WTC11 (cell line): ENCODE results near the gene AP1S1. TPM values are rescaled to one million over a fixed set of nuclear protein-coding genes. Genes with fewer than 3 reads are reported as not detected.

Experiments
- ARID4B ChIP-seq: sonication (generic); formaldehyde crosslinking; IDR thresholded peaks from 2 replicates; pipeline ENCODE4 v1.8.0; 2023; ENCODE audit warnings: missing genetic modification reagents, mild to moderate bottlenecking, borderline replicate concordance
- ATF1 ChIP-seq: sonication (generic); formaldehyde crosslinking; IDR thresholded peaks from 2 replicates; pipeline ENCODE4 v1.8.1; 2023; ENCODE audit warnings: mild to moderate bottlenecking, moderate library complexity, missing genetic modification reagents
- CREM ChIP-seq: sonication (generic); formaldehyde crosslinking; IDR thresholded peaks from 2 replicates; pipeline ENCODE4 v1.8.1; 2022; ENCODE audit warnings: mild to moderate bottlenecking, missing genetic modification reagents, moderate library complexity
- ELF4 ChIP-seq: sonication (generic); formaldehyde crosslinking; IDR thresholded peaks from 2 replicates; pipeline ENCODE4 v1.8.1; 2022; ENCODE audit warnings: low read depth, mild to moderate bottlenecking, moderate library complexity, missing genetic modification reagents
- FOXK1 ChIP-seq: sonication (generic); formaldehyde crosslinking; IDR thresholded peaks from 2 replicates; pipeline ENCODE4 v1.8.0; 2022; ENCODE audit warnings: mild to moderate bottlenecking, moderate library complexity, missing genetic modification reagents
- GRHL2 ChIP-seq: fragments of 250-450 bp; sonication (Bioruptor Pico); IDR thresholded peaks from 2 replicates; pipeline ENCODE4 v1.8.0; 2022; ENCODE audit warnings: mild to moderate bottlenecking, moderate library complexity; ENCODE audit not compliant: insufficient replicate concordance, severe bottlenecking
- HMGA2 ChIP-seq: fragments of 250-450 bp; sonication (Bioruptor Pico); IDR thresholded peaks from 2 replicates; pipeline ENCODE4 v1.4.0; 2021; ENCODE audit warnings: mild to moderate bottlenecking, moderate library complexity
- IRF2 ChIP-seq: sonication (generic); formaldehyde crosslinking; IDR thresholded peaks from 2 replicates; pipeline ENCODE4 v1.8.0; 2022; ENCODE audit warnings: low read depth, missing genetic modification reagents, borderline replicate concordance
- KAT7 ChIP-seq: sonication (generic); formaldehyde crosslinking; IDR thresholded peaks from 2 replicates; pipeline ENCODE4 v1.8.1; 2023; ENCODE audit warnings: missing genetic modification reagents, mild to moderate bottlenecking, borderline replicate concordance
- MXD4 ChIP-seq: fragments of 250-450 bp; sonication (Bioruptor Pico); IDR thresholded peaks from 2 replicates; pipeline ENCODE4 v1.8.0; 2021; ENCODE audit warnings: mild to moderate bottlenecking, moderate library complexity, borderline replicate concordance
- MYBL2 ChIP-seq: sonication (generic); formaldehyde crosslinking; IDR thresholded peaks from 2 replicates; pipeline ENCODE4 v1.8.1; 2023; ENCODE audit warnings: mild to moderate bottlenecking, moderate library complexity, missing genetic modification reagents
- OVOL2 ChIP-seq: fragments of 250-450 bp; sonication (Bioruptor Pico); IDR thresholded peaks from 2 replicates; pipeline ENCODE4 v1.9.0; 2021; ENCODE audit warnings: mild to moderate bottlenecking, borderline replicate concordance
- RELA ChIP-seq: sonication (generic); formaldehyde crosslinking; IDR thresholded peaks from 2 replicates; pipeline ENCODE4 v1.8.1; 2022; ENCODE audit warnings: missing genetic modification reagents, mild to moderate bottlenecking, borderline replicate concordance
- SMAD3 ChIP-seq: sonication (generic); formaldehyde crosslinking; IDR thresholded peaks from 2 replicates; pipeline ENCODE4 v1.8.0; 2022; ENCODE audit warnings: missing genetic modification reagents, mild to moderate bottlenecking, borderline replicate concordance
- TEAD1 ChIP-seq: sonication (generic); formaldehyde crosslinking; IDR thresholded peaks from 2 replicates; pipeline ENCODE4 v1.8.0; 2022; ENCODE audit warnings: mild to moderate bottlenecking, missing genetic modification reagents
- ZNF232 ChIP-seq: sonication (generic); formaldehyde crosslinking; IDR thresholded peaks from 2 replicates; pipeline ENCODE4 v1.8.0; 2022; ENCODE audit warnings: mild to moderate bottlenecking, missing genetic modification reagents
- ZNF416 ChIP-seq: fragments of 250-450 bp; sonication (Bioruptor Pico); IDR thresholded peaks from 2 replicates; pipeline ENCODE4 v1.9.0; 2021; ENCODE audit warnings: mild to moderate bottlenecking, inconsistent platforms
- total RNA-seq: library from RNA; stranded (reverse); gene quantifications from 3 replicates; pipeline ENCODE4 v1.2.3, GENCODE V29; 2021
- TF ChIP-seq, protein P1 (sequence below): sonication (generic); formaldehyde crosslinking; IDR thresholded peaks from 2 replicates; pipeline ENCODE4 v1.8.1; 2023; ENCODE audit warnings: mild to moderate bottlenecking, moderate library complexity, missing genetic modification reagents
- TF ChIP-seq, protein P2 (sequence below): sonication (generic); formaldehyde crosslinking; IDR thresholded peaks from 2 replicates; pipeline ENCODE4 v1.8.1; 2023; ENCODE audit warnings: mild to moderate bottlenecking, missing genetic modification reagents
- TF ChIP-seq, protein P3 (sequence below): sonication (generic); formaldehyde crosslinking; IDR thresholded peaks from 2 replicates; pipeline ENCODE4 v1.8.1; 2022; ENCODE audit warnings: mild to moderate bottlenecking, moderate library complexity, missing genetic modification reagents
- TF ChIP-seq, protein P4 (sequence below): sonication (generic); formaldehyde crosslinking; IDR thresholded peaks from 2 replicates; pipeline ENCODE4 v1.8.1; 2022; ENCODE audit warnings: low read depth, mild to moderate bottlenecking, moderate library complexity, missing genetic modification reagents, borderline replicate concordance

Gene AP1S1
- total RNA-seq, 1 experiment from 2014 or later = 60.7 TPM

- no peak for TF ChIP-seq GRHL2 (CRISPR knock-in tag)
- TF ChIP-seq ZNF232 (CRISPR knock-in tag) = peak; percentile 68; the same call in 1 of the 2 replicates
- TF ChIP-seq, protein P1, sequence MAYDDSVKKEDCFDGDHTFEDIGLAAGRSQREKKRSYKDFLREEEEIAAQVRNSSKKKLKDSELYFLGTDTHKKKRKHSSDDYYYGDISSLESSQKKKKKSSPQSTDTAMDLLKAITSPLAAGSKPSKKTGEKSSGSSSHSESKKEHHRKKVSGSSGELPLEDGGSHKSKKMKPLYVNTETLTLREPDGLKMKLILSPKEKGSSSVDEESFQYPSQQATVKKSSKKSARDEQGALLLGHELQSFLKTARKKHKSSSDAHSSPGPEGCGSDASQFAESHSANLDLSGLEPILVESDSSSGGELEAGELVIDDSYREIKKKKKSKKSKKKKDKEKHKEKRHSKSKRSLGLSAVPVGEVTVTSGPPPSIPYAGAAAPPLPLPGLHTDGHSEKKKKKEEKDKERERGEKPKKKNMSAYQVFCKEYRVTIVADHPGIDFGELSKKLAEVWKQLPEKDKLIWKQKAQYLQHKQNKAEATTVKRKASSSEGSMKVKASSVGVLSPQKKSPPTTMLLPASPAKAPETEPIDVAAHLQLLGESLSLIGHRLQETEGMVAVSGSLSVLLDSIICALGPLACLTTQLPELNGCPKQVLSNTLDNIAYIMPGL (CRISPR knock-in tag) = no peak
- TF ChIP-seq TEAD1 = no peak; the same call in 1 of the 2 replicates
- TF ChIP-seq ARID4B = no peak
- TF ChIP-seq ATF1 (CRISPR knock-in tag) = no peak
- no peak for TF ChIP-seq HMGA2 (CRISPR knock-in tag)
- TF ChIP-seq, protein P2, sequence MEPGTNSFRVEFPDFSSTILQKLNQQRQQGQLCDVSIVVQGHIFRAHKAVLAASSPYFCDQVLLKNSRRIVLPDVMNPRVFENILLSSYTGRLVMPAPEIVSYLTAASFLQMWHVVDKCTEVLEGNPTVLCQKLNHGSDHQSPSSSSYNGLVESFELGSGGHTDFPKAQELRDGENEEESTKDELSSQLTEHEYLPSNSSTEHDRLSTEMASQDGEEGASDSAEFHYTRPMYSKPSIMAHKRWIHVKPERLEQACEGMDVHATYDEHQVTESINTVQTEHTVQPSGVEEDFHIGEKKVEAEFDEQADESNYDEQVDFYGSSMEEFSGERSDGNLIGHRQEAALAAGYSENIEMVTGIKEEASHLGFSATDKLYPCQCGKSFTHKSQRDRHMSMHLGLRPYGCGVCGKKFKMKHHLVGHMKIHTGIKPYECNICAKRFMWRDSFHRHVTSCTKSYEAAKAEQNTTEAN (CRISPR knock-in tag) = 0 out of 2 replicates have a peak, but pooled peaks have one; percentile 10
- TF ChIP-seq ELF4 (CRISPR knock-in tag) = 0 out of 2 replicates have a peak, but pooled peaks have one; percentile 61
- TF ChIP-seq CREM (CRISPR knock-in tag) = no peak
- TF ChIP-seq, protein P3, sequence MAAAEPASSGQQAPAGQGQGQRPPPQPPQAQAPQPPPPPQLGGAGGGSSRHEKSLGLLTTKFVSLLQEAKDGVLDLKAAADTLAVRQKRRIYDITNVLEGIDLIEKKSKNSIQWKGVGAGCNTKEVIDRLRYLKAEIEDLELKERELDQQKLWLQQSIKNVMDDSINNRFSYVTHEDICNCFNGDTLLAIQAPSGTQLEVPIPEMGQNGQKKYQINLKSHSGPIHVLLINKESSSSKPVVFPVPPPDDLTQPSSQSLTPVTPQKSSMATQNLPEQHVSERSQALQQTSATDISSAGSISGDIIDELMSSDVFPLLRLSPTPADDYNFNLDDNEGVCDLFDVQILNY = 0 out of 2 replicates have a peak, but pooled peaks have one; percentile 1
- TF ChIP-seq, protein P4, sequence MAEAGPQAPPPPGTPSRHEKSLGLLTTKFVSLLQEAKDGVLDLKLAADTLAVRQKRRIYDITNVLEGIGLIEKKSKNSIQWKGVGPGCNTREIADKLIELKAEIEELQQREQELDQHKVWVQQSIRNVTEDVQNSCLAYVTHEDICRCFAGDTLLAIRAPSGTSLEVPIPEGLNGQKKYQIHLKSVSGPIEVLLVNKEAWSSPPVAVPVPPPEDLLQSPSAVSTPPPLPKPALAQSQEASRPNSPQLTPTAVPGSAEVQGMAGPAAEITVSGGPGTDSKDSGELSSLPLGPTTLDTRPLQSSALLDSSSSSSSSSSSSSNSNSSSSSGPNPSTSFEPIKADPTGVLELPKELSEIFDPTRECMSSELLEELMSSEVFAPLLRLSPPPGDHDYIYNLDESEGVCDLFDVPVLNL (CRISPR knock-in tag) = 0 out of 2 replicates have a peak, but pooled peaks have one; percentile 9
- TF ChIP-seq KAT7 = peak; percentile 45; the same call in 1 of the 2 replicates
- TF ChIP-seq SMAD3 = 0 out of 2 replicates have a peak, but pooled peaks have one; percentile 33
- TF ChIP-seq ZNF416 = no peak
- no peak for TF ChIP-seq RELA
- no peak; the same call in 1 of the 2 replicates for TF ChIP-seq FOXK1
- TF ChIP-seq IRF2 (CRISPR knock-in tag) = no peak
- TF ChIP-seq MYBL2 (CRISPR knock-in tag) = peak; percentile 13; the same call in 1 of the 2 replicates
- TF ChIP-seq OVOL2 (CRISPR knock-in tag) = no peak
- no peak for TF ChIP-seq MXD4 (CRISPR knock-in tag)
These were observed 9.2 kb downstream of the AP1S1 start (continued) for GRCh38 chr7:101163279-101164070.
